ENCODE measurements around the gene RNF167.

DNA sequence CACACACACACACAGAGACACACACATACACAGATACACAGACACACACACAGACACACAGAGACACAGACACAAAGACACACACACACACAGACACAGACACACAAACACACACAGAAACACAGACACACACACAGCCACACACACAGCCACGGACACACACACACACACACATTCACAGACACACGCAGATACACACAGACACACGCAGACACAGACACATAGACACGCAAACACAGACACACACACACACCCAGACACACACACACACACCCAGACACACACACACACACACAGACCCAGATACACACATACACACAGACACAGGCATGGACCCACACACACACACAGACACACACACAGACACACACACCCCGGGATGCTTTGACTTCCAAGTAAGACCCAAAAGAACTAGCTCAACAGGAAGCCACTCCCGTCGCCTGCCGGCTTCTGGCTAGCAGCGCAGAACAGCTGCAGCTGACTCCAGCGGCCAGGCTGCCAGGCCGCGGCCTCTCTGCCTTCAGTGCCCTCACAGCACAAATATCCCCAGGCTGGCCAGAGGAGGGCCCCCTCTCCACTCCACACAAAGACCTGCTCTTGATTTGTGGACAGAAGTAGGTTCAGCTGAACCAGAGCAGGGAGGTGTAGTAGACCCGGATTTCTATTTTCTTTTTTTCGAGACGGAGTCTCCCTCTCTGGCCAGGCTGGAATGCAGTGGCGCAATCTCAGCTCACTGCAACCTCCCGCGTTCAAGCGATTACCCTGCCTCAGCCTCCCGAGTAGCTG is 31.2 kb upstream of the RNF167 start:
- TF ChIP-seq, protein P1, sequence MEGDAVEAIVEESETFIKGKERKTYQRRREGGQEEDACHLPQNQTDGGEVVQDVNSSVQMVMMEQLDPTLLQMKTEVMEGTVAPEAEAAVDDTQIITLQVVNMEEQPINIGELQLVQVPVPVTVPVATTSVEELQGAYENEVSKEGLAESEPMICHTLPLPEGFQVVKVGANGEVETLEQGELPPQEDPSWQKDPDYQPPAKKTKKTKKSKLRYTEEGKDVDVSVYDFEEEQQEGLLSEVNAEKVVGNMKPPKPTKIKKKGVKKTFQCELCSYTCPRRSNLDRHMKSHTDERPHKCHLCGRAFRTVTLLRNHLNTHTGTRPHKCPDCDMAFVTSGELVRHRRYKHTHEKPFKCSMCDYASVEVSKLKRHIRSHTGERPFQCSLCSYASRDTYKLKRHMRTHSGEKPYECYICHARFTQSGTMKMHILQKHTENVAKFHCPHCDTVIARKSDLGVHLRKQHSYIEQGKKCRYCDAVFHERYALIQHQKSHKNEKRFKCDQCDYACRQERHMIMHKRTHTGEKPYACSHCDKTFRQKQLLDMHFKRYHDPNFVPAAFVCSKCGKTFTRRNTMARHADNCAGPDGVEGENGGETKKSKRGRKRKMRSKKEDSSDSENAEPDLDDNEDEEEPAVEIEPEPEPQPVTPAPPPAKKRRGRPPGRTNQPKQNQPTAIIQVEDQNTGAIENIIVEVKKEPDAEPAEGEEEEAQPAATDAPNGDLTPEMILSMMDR (IDR thresholded peaks at IDR 0.05; ENCODE audit: poor library complexity), result peak; percentile 88
- no peak for TF ChIP-seq EZH2 (IDR thresholded peaks at IDR 0.05; ENCODE audit: borderline replicate concordance)
